ENCODE measurements around the gene MACROD2.

- TF ChIP-seq, protein P1, sequence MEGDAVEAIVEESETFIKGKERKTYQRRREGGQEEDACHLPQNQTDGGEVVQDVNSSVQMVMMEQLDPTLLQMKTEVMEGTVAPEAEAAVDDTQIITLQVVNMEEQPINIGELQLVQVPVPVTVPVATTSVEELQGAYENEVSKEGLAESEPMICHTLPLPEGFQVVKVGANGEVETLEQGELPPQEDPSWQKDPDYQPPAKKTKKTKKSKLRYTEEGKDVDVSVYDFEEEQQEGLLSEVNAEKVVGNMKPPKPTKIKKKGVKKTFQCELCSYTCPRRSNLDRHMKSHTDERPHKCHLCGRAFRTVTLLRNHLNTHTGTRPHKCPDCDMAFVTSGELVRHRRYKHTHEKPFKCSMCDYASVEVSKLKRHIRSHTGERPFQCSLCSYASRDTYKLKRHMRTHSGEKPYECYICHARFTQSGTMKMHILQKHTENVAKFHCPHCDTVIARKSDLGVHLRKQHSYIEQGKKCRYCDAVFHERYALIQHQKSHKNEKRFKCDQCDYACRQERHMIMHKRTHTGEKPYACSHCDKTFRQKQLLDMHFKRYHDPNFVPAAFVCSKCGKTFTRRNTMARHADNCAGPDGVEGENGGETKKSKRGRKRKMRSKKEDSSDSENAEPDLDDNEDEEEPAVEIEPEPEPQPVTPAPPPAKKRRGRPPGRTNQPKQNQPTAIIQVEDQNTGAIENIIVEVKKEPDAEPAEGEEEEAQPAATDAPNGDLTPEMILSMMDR (IDR thresholded peaks at IDR 0.05) = no peak
- TF ChIP-seq POLR2A (IDR thresholded peaks at IDR 0.05) = no peak
- TF ChIP-seq EP300 (IDR thresholded peaks at IDR 0.05) = no peak
- TF ChIP-seq POLR2AphosphoS5 (IDR thresholded peaks at IDR 0.05) = no peak
These were observed 1455.9 kb downstream of the MACROD2 start for GRCh38 chr20:15451241-15451640.

Data from suprapubic skin (tissue), 4 donors.